GM19395 (cell line): Measurements from ENCODE around the gene ETV5.

Source experiments
- ATAC-seq: cut with Tn5 transposase; IDR thresholded peaks from one replicate; pipeline ENCODE4 v1.9.1; 2021; ENCODE audit warnings: mild to moderate bottlenecking, moderate library complexity; ENCODE audit not compliant: unreplicated experiment

The ETV5 gene

DNA sequence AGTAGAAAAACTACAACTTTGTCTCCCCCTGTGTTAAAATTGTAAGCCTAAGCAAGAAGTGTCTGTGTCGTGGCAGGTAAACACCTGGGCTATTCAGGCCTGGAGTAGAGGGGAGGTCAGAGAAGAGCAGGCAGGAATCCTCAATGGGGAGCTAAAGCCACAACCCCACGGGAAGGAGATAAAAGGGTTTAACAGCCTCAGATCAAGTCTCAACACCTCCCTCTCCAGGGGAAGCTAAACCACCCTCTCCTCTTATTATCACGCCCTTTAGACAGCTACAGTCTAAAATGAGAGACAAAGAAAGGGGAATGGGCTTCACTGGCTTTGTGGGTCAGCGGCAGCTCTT, 11.6 kb downstream of the ETV5 start:
- ATAC-seq: no peak

- no peak for ATAC-seq
Observed at GRCh38 chr3:186096290-186096689, 12.6 kb downstream of the ETV5 start.

GRCh38 chr3:186095561-186096081, 13.3 kb downstream of the ETV5 start:
- ATAC-seq: no peak

DNA sequence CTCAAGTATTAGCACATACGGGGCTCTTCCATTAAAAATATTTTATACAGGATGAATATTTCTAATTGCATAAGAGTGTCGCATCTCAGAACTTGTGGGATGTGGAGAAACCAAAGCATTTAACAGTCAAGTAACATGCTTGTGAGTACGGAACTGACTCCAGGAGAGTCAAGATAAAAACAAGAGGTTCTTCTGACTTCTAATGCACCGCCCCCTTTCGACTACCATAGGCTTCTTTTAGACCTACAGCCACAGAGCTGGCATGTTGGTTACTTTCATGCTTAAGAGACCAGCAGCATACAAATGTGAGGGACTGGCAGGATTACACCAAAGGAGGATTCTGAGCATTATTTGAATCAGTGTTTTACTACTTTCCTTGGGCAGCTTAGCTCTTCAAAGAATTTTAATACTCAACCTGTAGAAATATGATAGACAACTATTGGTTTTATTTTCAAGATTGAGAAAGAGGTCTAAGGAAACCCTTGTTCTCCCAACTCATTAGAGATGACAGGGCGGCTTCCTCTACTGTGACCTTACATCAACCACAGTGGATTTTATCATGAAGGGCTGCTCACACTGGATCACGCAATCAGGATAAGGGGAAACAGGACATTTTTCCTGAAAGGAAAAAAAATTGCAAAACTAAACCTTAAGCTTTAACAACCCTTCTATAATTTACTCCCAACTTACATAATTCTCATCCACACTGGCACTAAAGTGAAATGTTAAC, 14.0 kb downstream of the ETV5 start:
- ATAC-seq: no peak

DNA sequence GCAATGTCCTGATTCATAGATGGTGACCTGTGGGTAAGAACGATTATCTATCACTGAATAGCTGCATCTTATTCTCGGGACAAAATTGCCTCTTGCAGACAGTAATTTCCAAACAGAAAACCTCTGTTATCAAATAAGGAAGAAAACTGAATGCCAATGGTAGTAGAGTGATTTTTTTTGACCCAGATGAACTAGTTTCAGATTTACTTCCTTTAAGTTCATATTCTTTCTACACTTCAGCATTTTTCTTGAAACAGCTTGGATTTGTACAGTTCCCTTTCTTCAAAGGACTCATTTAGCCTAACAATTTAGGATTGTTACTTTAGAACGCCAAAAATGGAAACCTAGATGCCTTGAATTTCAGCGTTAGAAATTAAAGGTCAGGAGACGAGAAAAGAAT, 14.6 kb downstream of the ETV5 start:
- ATAC-seq: no peak

DNA sequence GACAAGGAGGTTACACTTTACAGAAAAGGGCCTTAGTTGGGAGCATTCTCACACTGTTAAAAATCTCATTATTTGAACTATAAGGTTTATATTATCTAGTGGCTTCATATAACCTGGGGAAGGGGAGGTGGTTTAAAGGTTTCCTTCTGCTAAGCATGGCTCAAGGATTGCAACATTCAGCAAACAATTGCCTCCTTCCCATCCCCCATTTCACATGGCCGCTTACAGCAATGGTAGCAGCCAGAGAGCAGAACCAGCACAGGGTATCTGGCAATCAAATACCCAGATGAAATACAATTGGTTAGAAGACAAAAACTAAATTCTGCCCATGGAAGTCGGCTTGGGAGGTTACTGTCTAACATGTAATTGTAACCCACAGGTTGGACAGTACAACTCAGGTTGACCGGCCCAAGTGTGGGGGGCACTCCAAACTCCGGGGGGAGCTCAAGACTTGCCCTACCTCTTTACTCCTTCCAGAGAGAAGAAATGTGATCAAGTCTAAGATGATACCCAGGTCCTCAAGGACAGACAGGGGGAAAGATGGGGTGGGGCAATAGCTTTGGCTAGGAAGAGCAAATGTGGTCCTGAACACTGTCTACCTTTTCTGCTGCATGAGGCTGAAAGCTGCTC, 15.5 kb downstream of the ETV5 start:
- no peak for ATAC-seq

DNA sequence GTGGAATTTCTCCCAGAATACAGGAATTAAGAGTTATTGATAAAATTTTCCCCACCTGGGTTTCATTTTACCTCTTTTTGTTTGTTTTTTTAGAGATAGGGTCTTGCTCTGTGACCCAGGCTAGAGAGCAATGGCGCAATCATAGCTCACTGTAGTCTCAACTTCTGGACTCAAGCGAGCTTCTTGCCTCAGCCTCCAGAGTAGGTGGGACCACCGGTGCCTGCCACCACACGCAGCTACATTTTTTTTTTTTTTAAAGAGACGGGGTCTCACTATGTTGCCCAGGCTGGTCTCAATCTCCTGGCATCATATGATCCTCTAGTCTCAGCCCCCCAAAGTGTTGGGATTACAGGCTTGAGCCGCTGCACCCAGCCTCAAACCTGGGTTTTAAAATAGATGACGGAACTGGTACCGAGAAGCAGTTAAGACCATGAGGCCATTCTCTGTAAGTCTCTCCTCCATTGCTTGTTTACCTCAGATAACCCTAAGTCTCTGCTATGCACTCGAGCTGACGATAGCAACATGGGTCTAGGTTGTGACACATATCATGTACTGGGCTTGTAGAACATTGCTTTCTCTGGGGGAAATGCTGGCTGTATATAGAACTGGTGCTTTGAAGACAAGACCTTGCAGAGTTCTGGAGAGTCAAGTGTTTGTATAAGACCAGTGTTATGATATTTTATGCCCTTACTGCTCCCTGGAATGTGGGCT, 16.4 kb downstream of the ETV5 start:
- no peak for ATAC-seq

DNA sequence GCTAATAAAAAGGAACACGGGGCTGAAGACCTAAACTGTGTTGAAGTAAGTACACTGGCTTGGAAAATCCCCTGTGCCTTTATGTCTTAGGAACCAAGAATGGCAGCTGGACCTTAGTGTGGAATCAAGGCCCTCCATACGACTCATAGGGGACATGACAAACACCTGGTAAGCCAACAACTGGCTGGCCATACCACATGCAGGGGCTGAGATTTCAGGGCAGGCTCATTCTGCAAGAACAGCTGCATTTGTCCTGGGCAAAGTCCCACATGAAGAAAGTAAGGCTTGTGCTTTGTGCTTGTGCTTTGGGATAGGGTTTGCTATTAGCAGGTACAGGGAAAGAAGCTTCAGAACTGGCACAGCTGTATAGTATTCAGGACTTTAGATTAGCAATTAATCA, 18.0 kb downstream of the ETV5 start:
- ATAC-seq: no peak

DNA sequence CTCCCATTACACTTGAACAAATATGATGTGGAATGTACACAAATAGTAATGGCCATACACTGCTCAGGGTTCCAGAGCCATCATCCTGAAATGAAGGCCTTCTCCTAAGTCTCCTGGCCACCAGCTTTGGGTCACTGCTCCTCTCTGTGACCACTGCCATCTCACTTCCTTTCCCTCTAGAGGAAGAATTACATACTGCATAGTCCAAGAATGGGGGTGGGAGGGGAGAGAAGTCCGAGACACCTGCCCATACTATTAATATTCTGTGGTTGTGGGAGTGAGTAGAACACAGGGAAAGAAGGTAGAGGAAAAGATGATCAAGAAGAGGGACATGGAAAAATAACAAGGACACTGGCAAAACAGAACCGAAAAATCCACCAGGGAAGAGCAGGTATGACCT, 20.6 kb downstream of the ETV5 start:
- ATAC-seq: no peak

GRCh38 chr3:186084264-186084663, 24.6 kb downstream of the ETV5 start:
- no peak for ATAC-seq

- ATAC-seq: no peak
Observed at GRCh38 chr3:186083746-186084145, 25.1 kb downstream of the ETV5 start.

- no peak for ATAC-seq
Observed at GRCh38 chr3:186082150-186082549, 26.7 kb downstream of the ETV5 start.

DNA sequence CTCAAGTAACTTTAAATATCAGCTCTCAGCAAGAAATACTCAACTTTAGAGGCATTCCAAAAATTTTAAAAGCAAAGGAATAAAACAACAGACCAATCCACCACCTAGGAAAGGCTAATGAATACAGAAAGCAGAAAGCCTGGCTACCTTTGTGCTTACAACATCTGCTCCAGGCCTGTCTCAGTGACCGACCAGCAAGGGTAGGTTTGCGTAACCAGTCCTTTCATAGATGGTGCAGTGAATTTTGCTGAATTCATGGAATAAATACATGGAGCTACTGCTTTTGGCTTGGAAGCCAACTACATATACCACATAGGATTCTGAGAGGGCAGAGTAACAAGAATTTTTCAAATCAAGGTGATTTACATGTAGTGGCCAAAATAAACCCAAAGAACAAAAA, 27.2 kb downstream of the ETV5 start:
- no peak for ATAC-seq

GRCh38 chr3:186080849-186081438, 27.9 kb downstream of the ETV5 start:
- no peak for ATAC-seq

DNA sequence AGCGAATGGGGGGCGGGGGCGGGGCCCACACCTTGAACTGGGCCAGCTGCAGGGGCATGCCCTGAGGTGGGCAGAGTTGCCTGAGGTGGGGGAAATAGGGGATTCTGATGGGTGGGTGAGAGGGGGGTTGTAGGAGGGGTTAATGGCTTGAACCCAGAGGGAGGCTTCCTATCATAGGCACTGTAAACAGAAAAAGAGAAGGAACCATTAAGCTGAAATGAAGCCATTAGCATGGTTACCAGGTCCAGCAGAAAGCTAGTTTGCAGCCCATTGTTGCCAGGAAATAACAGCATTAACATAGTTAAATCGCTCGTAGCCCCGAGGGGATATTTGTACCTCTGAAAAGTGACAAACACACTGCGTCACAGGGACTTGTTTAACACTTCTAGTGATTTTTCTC, 29.0 kb downstream of the ETV5 start:
- no peak for ATAC-seq

DNA sequence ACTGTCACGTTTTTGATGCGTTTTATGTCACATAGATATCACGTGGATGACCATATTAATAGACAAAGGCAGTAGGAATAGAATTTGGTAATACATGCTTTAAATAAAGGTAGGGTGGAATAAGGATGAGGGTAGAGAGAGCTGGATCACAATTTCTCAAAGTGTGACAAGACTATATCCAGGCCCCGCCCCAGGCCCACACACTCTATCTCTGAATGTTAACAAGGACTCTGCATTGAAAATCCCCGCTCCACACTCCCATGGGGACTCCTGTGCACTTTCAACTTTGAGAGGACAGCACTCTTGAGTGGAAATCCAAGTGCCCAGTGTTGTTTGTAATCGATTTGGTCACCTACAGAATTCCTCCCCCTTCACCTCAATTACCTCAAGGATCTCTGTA, 31.4 kb downstream of the ETV5 start:
- no peak for ATAC-seq

GRCh38 chr3:186075931-186076567, 32.8 kb downstream of the ETV5 start:
- ATAC-seq: no peak

DNA sequence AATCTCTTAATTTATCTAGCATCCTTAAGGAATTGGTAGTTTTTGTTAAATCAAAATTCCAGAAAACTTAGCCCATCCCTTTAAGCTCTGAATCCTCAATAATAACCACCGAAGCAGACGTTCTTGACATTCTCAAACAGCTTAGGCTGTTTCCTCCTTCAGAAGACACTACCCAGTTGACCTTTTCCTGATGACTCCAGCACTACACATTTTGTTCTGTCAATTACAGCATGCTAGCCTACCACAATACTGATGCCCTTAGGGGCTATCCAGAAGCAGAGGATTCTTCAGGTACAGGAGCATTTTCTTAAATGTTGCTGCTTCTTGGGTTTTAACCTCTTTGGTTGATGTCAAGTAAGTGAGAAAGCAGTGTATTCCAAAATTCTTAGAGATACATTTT, 33.4 kb downstream of the ETV5 start:
- ATAC-seq: no peak

DNA sequence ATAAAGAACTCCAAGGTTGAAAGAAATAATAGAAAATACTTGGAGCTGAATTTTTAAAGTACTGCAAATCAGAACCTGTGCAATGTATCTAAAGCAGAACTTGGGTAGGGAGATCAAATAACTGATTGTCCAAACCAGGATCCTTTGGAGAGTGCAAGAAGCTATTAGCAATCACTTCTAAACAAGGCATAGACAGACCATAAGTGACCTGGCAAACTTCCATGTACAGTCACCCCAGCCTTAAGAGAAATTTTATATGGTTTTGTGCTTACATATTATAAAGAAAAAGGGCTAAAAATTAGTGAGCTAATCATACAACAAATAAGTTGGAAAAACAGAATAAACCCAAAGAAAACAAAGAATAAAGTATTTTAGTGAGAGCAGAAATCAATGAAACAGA, 35.2 kb downstream of the ETV5 start:
- ATAC-seq: no peak

DNA sequence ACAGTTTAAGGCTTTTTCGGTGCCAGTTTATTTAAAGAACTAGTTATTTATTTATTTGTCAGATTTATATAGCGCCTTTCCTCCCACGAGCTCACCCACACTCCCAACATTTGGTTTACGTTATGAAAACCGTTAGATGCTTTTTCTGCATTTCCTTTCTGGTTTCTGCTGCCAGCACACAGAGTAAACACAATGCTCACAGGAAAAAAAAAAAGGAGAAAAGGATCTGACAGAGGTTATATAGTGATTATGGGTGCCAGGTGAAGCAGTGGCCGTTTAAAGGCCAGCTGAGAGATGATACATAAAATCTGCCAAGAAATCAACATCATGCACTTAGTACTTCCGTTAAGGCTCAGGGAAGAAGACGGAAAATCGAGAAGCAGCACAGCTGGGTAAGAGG, 37.9 kb downstream of the ETV5 start:
- ATAC-seq: no peak

GRCh38 chr3:186070550-186070949, 38.3 kb downstream of the ETV5 start:
- ATAC-seq: no peak
